SH-SY5Y (cell line): ENCODE measurements around the gene LOXL4.

Source experiments
- GATA2 ChIP-seq: IDR thresholded peaks from 2 replicates; pipeline ENCODE4 v1.6.1; 2011; ENCODE audit warnings: mild to moderate bottlenecking, low read depth, low read length
- GATA3 ChIP-seq: IDR thresholded peaks from 2 replicates; pipeline ENCODE4 v1.6.1; 2011; ENCODE audit warnings: low read depth, mild to moderate bottlenecking, low read length, moderate library complexity

- TF ChIP-seq GATA2, result no peak
- no peak for TF ChIP-seq GATA3
Observed at GRCh38 chr10:98215373-98215772, 52.6 kb downstream of the LOXL4 start.
